Fibroblast of pulmonary artery (primary cell): ENCODE results near the gene HPD.

Experiments
- DNase-seq: peaks from one replicate; pipeline ENCODE4 v3.0.0-alpha.2; 2010; ENCODE audit warnings: low read depth
- H3K4me3 ChIP-seq: replicated peaks from 2 replicates; pipeline ENCODE4 v1.5.1; 2011; ENCODE audit warnings: low read depth, mild to moderate bottlenecking, control low read depth, low read length, moderate library complexity
- TF ChIP-seq, protein P1 (sequence below): IDR thresholded peaks from 2 replicates; pipeline ENCODE4 v1.5.1; 2011; ENCODE audit warnings: mild to moderate bottlenecking, control low read depth, low read length, inconsistent platforms; ENCODE audit errors: missing control alignments

The HPD gene

DNA sequence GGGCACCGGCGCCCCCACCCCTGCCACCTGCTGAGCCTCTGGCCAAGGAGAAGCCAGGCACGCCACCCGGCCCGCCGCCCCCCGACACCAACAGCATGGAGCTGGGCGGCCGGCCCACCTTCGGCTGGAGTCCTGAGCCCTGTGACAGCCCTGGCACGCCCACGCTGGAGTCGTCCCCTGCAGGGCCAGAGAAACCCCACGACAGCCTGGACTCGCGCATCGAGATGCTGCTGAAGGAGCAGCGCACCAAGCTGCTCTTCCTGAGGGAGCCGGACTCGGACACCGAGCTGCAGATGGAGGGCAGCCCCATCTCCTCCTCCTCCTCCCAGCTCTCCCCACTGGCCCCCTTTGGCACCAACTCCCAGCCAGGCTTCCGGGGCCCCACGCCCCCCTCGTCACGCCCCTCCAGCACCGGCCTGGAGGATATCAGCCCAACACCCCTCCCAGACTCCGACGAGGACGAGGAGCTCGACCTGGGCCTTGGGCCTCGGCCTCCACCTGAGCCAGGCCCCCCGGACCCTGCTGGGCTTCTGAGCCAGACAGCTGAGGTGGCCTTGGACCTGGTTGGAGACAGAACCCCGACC is 48.3 kb downstream of the HPD start:
- TF ChIP-seq, protein P1, sequence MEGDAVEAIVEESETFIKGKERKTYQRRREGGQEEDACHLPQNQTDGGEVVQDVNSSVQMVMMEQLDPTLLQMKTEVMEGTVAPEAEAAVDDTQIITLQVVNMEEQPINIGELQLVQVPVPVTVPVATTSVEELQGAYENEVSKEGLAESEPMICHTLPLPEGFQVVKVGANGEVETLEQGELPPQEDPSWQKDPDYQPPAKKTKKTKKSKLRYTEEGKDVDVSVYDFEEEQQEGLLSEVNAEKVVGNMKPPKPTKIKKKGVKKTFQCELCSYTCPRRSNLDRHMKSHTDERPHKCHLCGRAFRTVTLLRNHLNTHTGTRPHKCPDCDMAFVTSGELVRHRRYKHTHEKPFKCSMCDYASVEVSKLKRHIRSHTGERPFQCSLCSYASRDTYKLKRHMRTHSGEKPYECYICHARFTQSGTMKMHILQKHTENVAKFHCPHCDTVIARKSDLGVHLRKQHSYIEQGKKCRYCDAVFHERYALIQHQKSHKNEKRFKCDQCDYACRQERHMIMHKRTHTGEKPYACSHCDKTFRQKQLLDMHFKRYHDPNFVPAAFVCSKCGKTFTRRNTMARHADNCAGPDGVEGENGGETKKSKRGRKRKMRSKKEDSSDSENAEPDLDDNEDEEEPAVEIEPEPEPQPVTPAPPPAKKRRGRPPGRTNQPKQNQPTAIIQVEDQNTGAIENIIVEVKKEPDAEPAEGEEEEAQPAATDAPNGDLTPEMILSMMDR, result no peak
- no peak for DNase-seq
- H3K4me3 ChIP-seq, result no peak overlapping the region

DNA sequence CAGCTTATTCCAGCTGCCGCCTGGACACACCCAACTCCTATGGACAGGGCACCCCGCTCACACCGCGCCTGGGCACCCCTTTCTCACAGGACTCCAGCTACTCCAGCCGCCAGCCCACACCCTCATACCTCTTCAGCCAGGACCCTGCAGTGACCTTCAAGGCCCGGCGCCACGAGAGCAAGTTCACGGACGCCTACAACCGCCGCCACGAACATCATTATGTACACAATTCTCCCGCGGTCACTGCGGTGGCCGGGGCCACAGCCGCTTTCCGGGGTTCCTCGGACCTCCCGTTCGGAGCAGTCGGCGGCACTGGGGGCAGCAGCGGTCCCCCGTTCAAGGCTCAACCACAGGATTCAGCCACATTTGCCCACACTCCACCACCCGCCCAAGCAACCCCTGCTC is 48.9 kb downstream of the HPD start:
- DNase-seq, result no peak
- no peak overlapping the region for H3K4me3 ChIP-seq
- TF ChIP-seq, protein P1, result no peak

DNA sequence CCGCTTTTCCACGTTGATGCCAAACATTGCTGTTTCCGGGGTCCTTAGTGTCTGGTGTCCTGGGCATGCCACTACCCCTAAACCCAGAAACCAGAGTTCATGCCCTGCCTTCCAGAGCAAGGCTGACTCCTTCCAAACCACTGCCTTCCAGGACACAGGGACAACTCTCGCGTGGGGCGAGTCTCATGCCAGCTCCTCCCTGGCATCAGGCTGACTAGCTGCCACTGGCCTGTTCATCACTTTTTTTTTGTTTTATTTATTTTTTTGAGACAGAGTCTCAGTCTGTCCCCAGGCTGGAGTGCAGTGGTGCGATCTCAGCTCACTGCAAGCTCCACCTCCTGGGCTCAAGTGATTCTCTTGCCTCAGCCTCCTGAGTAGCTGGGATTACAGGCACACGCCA is 50.0 kb downstream of the HPD start:
- TF ChIP-seq, protein P1, result no peak
- no peak overlapping the region for H3K4me3 ChIP-seq
- no peak for DNase-seq

DNA sequence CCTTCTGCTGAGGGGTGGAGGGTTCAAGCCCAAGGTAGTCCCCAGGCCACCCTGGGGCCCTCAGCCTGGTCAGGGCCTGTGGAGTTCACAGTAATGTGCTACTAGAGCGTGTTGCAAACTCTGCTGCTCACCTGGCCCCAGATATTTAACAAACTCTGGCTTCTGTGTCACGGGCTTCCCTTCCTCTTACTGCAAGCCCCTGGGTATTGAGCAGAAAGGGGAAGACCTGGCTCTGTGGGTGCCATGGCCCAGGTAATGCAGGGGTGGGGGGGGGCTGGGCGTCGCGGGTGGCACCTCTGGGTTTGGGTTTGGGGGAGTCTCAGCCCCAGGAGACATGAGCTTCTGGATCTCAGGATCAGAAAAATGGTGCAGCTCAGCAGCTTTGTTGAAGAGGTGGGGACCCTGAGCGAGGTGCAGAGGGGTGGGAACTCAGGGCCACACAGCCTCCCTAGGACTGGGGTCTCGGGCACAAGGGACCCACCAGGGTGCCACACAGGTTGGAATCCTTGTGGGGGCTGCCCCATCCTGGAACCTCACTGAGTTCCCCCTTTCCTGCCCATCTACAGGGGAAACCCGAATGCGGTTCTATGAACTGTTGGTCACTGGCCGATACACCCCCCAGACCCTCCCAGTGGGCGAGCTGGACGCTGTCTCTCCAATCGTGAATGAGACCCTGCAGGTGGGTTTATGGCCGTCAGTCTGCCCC is 50.9 kb downstream of the HPD start:
- DNase-seq, result no peak

DNA sequence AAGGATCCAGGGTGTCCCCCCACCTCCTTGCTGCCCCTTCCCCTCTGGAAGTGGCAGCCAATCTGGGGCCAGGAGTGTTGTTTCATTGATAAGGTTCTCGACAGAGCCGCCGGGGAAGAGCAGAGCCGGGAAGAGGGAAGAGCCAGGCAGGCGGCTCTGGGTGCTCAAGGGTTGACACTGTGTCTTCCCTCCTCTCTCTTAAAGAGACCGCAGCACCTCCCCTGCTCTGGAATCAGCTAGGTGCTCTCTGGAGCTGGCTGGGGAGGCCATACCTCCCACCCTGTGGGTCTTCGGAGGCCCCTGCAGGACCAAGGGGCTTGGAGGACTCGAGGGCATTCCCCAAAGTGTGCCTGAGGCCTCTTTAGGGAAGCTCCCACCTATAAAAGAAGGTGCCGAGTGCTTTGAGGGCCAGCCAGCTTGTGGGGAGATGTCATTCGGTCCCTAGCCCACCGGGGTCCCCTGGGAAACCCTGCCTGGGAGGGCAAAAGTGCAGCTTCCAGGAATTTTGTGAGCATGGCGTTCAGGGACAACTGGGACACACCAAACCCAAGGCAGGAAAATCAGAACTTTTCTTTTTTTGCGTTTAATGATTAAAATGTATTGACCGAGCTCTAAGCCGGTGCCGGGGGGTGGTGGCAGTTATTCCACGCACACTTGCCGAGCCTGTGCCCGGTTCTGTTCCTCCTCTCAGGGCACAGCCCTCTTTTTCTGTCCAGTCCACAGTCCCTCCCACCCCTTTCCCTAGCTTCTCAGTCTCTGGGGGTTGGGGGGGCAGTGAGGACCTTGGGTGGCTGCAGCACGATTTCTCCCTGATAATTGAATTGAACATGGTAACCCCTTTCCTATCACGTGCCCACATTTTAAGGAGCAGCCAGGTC is 51.9 kb downstream of the HPD start:
- DNase-seq, result no peak
- TF ChIP-seq, protein P1, result no peak
- peak overlapping the region; percentile 78 for H3K4me3 ChIP-seq

More for the DNA sequence above, 50.9 kb downstream of the HPD start:
- no peak overlapping the region for H3K4me3 ChIP-seq
- TF ChIP-seq, protein P1, result no peak

DNA sequence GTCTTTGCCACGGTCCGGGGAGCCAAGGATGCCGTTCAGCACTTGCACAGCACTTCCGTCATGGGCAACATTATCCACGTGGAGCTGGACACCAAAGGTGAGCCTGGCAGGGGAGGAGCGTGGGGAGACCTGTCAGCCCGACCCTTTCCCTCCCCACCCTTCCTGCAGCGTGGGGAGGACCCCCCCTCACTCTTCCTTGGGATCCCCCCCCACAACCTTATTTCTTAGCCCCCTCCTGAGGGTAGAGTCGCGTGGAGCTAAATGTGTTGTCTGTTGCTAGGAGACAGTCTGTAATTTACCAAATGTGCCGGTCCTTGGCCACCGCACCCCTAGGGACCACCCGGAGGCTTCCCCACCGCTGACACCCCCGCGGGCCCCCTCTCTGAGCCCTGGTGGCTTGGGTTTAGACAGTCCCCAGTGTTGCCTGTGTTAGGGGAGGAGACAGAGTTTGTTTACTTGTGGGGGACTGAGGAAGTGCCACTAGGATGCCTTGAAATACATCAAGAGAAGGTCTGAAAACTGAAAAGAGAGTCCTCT is 52.6 kb downstream of the HPD start:
- no peak for DNase-seq
- peak overlapping the region; percentile 78 for H3K4me3 ChIP-seq
- TF ChIP-seq, protein P1, result no peak
